Neural cell (in vitro differentiated cells): Measurements from ENCODE around the gene SNURF. TPM values are rescaled to one million over a fixed set of nuclear protein-coding genes. Genes with fewer than 3 reads are reported as not detected.

Source experiments
- H2AFZ ChIP-seq: fragments of 200-600, 300-800 bp; sonication (generic), shearing (Covaris generic); 2 replicates; pipeline ENCODE4 v1.6.0; 2014; ENCODE audit warnings: low read depth, mild to moderate bottlenecking, antibody characterized with exemption, low read length, moderate library complexity
- H3F3A ChIP-seq: fragments of 200-600 bp; shearing (Covaris generic); 2 replicates; pipeline ENCODE4 v1.6.1; 2016; ENCODE audit warnings: mild to moderate bottlenecking, moderate library complexity, mixed read lengths, antibody characterized with exemption, low read length; ENCODE audit not compliant: insufficient read depth, poor library complexity, severe bottlenecking
- H3K27ac ChIP-seq: fragments of 200-600, 300-800 bp; sonication (generic), shearing (Covaris generic); 2 replicates; pipeline ENCODE4 v1.5.1; 2014; ENCODE audit warnings: mild to moderate bottlenecking, low read length, moderate library complexity
- H3K27me3 ChIP-seq: fragments of 300-800, 200-600 bp; sonication (generic), shearing (Covaris generic); 2 replicates; pipeline ENCODE4 v1.6.0; 2014; ENCODE audit warnings: mild to moderate bottlenecking, low read depth, low read length, moderate library complexity; ENCODE audit not compliant: insufficient read depth
- H3K36me3 ChIP-seq: fragments of 300-800, 200-600 bp; sonication (generic), shearing (Covaris generic); 2 replicates; pipeline ENCODE4 v1.5.1; 2014; ENCODE audit warnings: mild to moderate bottlenecking, antibody characterized with exemption, low read length, moderate library complexity; ENCODE audit not compliant: insufficient read depth
- H3K4me2 ChIP-seq: fragments of 300-800, 200-600 bp; sonication (generic), shearing (Covaris generic); 2 replicates; pipeline ENCODE4 v1.6.0; 2014; ENCODE audit warnings: mild to moderate bottlenecking, low read length
- H3K4me3 ChIP-seq: fragments of 300-800, 200-600 bp; sonication (generic), shearing (Covaris generic); 2 replicates; pipeline ENCODE4 v1.5.1; 2014; ENCODE audit warnings: mild to moderate bottlenecking, low read length, moderate library complexity
- H3K79me2 ChIP-seq: fragments of 200-600 bp; shearing (Covaris generic); replicated peaks from 2 replicates; pipeline ENCODE4 v1.6.0; 2014; ENCODE audit warnings: mild to moderate bottlenecking, low read length, moderate library complexity; ENCODE audit not compliant: insufficient read depth
- H3K9ac ChIP-seq: fragments of 300-800, 200-600 bp; sonication (generic), shearing (Covaris generic); 2 replicates; pipeline ENCODE4 v1.6.1; 2016; ENCODE audit warnings: mild to moderate bottlenecking, low read length, mixed read lengths
- H3K9me2 ChIP-seq: fragments of 200-600 bp; shearing (Covaris generic); 2 replicates; pipeline ENCODE4 v1.6.1; 2016; ENCODE audit warnings: mild to moderate bottlenecking, low read length, mixed read lengths; ENCODE audit not compliant: insufficient read depth
- H3K9me3 ChIP-seq: fragments of 200-600, 300-800 bp; sonication (generic), shearing (Covaris generic); 2 replicates; pipeline ENCODE4 v1.6.1; 2016; ENCODE audit warnings: mild to moderate bottlenecking, mixed run types, low read length, moderate library complexity, mixed read lengths
- H4K20me1 ChIP-seq: fragments of 200-600 bp; shearing (Covaris generic); 2 replicates; pipeline ENCODE4 v1.6.1; 2016; ENCODE audit warnings: mild to moderate bottlenecking, mixed run types; ENCODE audit not compliant: insufficient read depth
- CTCF ChIP-seq: fragments of 450-650 bp; IDR thresholded peaks from 2 replicates; pipeline ENCODE4 v1.5.1; 2014; ENCODE audit warnings: antibody characterized with exemption, mild to moderate bottlenecking, moderate library complexity; ENCODE audit not compliant: poor library complexity, severe bottlenecking
- EP300 ChIP-seq: fragments of 450-650 bp; conservative IDR thresholded peaks from 2 replicates; pipeline ENCODE4 v1.6.1; 2014; ENCODE audit warnings: antibody characterized with exemption, mild to moderate bottlenecking, moderate library complexity; ENCODE audit not compliant: poor library complexity, severe bottlenecking
- EZH2 ChIP-seq: fragments of 200-600, 300-800 bp; shearing (Covaris generic), sonication (generic); IDR thresholded peaks from 2 replicates; pipeline ENCODE4 v1.6.1; 2014; ENCODE audit warnings: antibody characterized with exemption, low read length, borderline replicate concordance, mild to moderate bottlenecking; ENCODE audit not compliant: insufficient read depth, poor library complexity, severe bottlenecking
- MXI1 ChIP-seq: fragments of 450-650 bp; conservative IDR thresholded peaks from 2 replicates; pipeline ENCODE4 v1.6.1; 2014; ENCODE audit warnings: antibody characterized with exemption, mild to moderate bottlenecking; ENCODE audit not compliant: poor library complexity, severe bottlenecking
- POLR2AphosphoS5 ChIP-seq: IDR thresholded peaks from 2 replicates; pipeline ENCODE4 v1.6.1; 2012
- RAD21 ChIP-seq: fragments of 450-650 bp; conservative IDR thresholded peaks from 2 replicates; pipeline ENCODE4 v1.6.1; 2014; ENCODE audit warnings: antibody characterized with exemption, mild to moderate bottlenecking, moderate library complexity
- REST ChIP-seq: IDR thresholded peaks from 2 replicates; pipeline ENCODE4 v1.6.1; 2012; ENCODE audit warnings: borderline replicate concordance
- SMC3 ChIP-seq: fragments of 450-650 bp; conservative IDR thresholded peaks from 2 replicates; pipeline ENCODE4 v1.6.1; 2014; ENCODE audit warnings: antibody characterized with exemption, mild to moderate bottlenecking, moderate library complexity; ENCODE audit not compliant: poor library complexity
- TAF1 ChIP-seq: IDR thresholded peaks from 2 replicates; pipeline ENCODE4 v1.6.1; 2012; ENCODE audit warnings: low read depth
- polyA minus RNA-seq: library from RNA; depleted of rRNA, polyadenylated mRNA; stranded (reverse); fragments of >200 nt; gene quantifications from 2 replicates; pipeline ENCODE4 v1.2.3, GENCODE V29; 2014
- polyA plus RNA-seq: library from polyadenylated mRNA; depleted of rRNA; stranded (reverse); fragments of >200 nt; gene quantifications from 2 replicates; pipeline ENCODE4 v1.2.3, GENCODE V29; 2014

SNURF gene
- 15.1 and 19.9 TPM in 2 replicates for polyA plus RNA-seq
- 95.2 and 103 TPM in 2 replicates for polyA minus RNA-seq

GRCh38 chr15:24954783-24955530 is at the start of gene SNURF, which contains the start of gene SNRPN:
TSS of gene SNURF (plus strand) at chr15:24954987. CDS start at chr15:24955049, 62 bp downstream.
TSS of gene SNRPN (plus strand) at chr15:24954987. CDS start at chr15:24974454, 19,467 bp downstream.
- Histone ChIP-seq H3K9ac (peak within 1 kb of the TSS; percentile 97), H3K79me2 (peaks cover 39% of the 10 kb centered on the region), H4K20me1 (peaks cover 17% of the 10 kb centered on the region), H3K36me3 (no peaks in the 10 kb centered on the region), H3K9me2 (no peaks in the 10 kb centered on the region), H3K27me3 (no peaks in the 10 kb centered on the region), H2AFZ (peak within 1 kb of the TSS; percentile 17), H3K4me2 (no peak within 1 kb of the TSS), H3K9me3 (no peaks in the 10 kb centered on the region), H3F3A (no peaks in the 10 kb centered on the region), H3K4me3 (peak within 1 kb of the TSS; percentile 88), H3K27ac (peak within 1 kb of the TSS; percentile 96)
- TF ChIP-seq REST (peak; percentile 89), MXI1 (peak; percentile 38), TAF1 (peak; percentile 89), SMC3 (no peak), POLR2AphosphoS5 (peak; percentile 98), EP300 (no peak)

GRCh38 chr15:24916305-24917009 is 38.3 kb upstream of the SNURF start:
- no peaks in the 10 kb centered on the region for H3F3A ChIP-seq
- H3K36me3 ChIP-seq = no peaks in the 10 kb centered on the region
- no peaks in the 10 kb centered on the region for H3K79me2 ChIP-seq
- no peak overlapping the region for H3K9ac ChIP-seq
- no peak for TF ChIP-seq REST
- TF ChIP-seq CTCF = no peak
- no peak for TF ChIP-seq TAF1
- TF ChIP-seq EZH2 = no peak
- no peak for TF ChIP-seq SMC3
- no peak for TF ChIP-seq RAD21
- no peak for TF ChIP-seq POLR2AphosphoS5
- no peaks in the 10 kb centered on the region for H3K9me3 ChIP-seq
- H2AFZ ChIP-seq = no peak overlapping the region
- no peaks in the 10 kb centered on the region for H3K9me2 ChIP-seq
- no peaks in the 10 kb centered on the region for H4K20me1 ChIP-seq
- H3K4me3 ChIP-seq = no peak overlapping the region
- no peaks in the 10 kb centered on the region for H3K27me3 ChIP-seq
- no peak overlapping the region for H3K4me2 ChIP-seq
- H3K27ac ChIP-seq = no peak overlapping the region
